Measurements from ENCODE around the gene DMD.

- TF ChIP-seq EZH2phosphoT487 (IDR thresholded peaks at IDR 0.05; ENCODE audit: low read depth) = no peak
- TF ChIP-seq, protein P1, sequence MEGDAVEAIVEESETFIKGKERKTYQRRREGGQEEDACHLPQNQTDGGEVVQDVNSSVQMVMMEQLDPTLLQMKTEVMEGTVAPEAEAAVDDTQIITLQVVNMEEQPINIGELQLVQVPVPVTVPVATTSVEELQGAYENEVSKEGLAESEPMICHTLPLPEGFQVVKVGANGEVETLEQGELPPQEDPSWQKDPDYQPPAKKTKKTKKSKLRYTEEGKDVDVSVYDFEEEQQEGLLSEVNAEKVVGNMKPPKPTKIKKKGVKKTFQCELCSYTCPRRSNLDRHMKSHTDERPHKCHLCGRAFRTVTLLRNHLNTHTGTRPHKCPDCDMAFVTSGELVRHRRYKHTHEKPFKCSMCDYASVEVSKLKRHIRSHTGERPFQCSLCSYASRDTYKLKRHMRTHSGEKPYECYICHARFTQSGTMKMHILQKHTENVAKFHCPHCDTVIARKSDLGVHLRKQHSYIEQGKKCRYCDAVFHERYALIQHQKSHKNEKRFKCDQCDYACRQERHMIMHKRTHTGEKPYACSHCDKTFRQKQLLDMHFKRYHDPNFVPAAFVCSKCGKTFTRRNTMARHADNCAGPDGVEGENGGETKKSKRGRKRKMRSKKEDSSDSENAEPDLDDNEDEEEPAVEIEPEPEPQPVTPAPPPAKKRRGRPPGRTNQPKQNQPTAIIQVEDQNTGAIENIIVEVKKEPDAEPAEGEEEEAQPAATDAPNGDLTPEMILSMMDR (IDR thresholded peaks at IDR 0.05; ENCODE audit: low read depth, low read length) = no peak
These were observed 687.0 kb downstream of the DMD start for GRCh38 chrX:32524385-32524784.

Data from OCI-LY3 (cell line).